GM18873 (cell line): ENCODE results near the gene TMEM97.

Experiments used
- ATAC-seq: cut with Tn5 transposase; IDR thresholded peaks from one replicate; pipeline ENCODE4 v1.9.1; 2021; ENCODE audit warnings: mild to moderate bottlenecking, moderate library complexity, moderate number of reproducible peaks; ENCODE audit not compliant: unreplicated experiment, low FRiP score

Gene TMEM97

GRCh38 chr17:28315846-28316705 lies 2.9 kb upstream of the TMEM97 start:
- ATAC-seq = no peak

GRCh38 chr17:28317099-28317965 lies 1.7 kb upstream of the TMEM97 start:
- ATAC-seq = no peak

GRCh38 chr17:28317966-28318758 lies 838 bp upstream of the TMEM97 start:
- no peak for ATAC-seq

GRCh38 chr17:28319598-28319935 lies 567 bp downstream of the TMEM97 start:
- ATAC-seq = no peak

GRCh38 chr17:28320215-28321061 lies 1.4 kb downstream of the TMEM97 start:
- ATAC-seq = no peak

- ATAC-seq = no peak
Measured at GRCh38 chr17:28324267-28324745, 5.3 kb downstream of the TMEM97 start.

- ATAC-seq = no peak
Measured at GRCh38 chr17:28324781-28325180, 5.8 kb downstream of the TMEM97 start.

- no peak for ATAC-seq
Measured at GRCh38 chr17:28325211-28325610, 6.2 kb downstream of the TMEM97 start.

- no peak for ATAC-seq
Measured at GRCh38 chr17:28326114-28326513, 7.1 kb downstream of the TMEM97 start.

- peak; percentile 62 for ATAC-seq
Measured at GRCh38 chr17:28327031-28327607, 8.1 kb downstream of the TMEM97 start.

- ATAC-seq = no peak
Measured at GRCh38 chr17:28327709-28328108, 8.7 kb downstream of the TMEM97 start.

GRCh38 chr17:28328325-28328724 lies 9.3 kb downstream of the TMEM97 start:
- no peak for ATAC-seq

GRCh38 chr17:28330671-28331070 lies 11.7 kb downstream of the TMEM97 start:
- no peak for ATAC-seq

- no peak for ATAC-seq
Measured at GRCh38 chr17:28331891-28332420, 13.0 kb downstream of the TMEM97 start.

GRCh38 chr17:28333083-28333746 lies 14.2 kb downstream of the TMEM97 start:
- ATAC-seq = no peak

- ATAC-seq = no peak
Measured at GRCh38 chr17:28334171-28334570, 15.2 kb downstream of the TMEM97 start.

GRCh38 chr17:28334666-28335200 lies 15.7 kb downstream of the TMEM97 start:
- ATAC-seq = no peak

GRCh38 chr17:28335201-28335958 lies 16.4 kb downstream of the TMEM97 start, which contains the start of the genes IFT20 and TNFAIP1:
IFT20 (minus strand) TSS chr17:28335472; CDS start chr17:28331985, 3,487 bp downstream.
TNFAIP1 (plus strand) TSS chr17:28335761; CDS start chr17:28339522, 3,761 bp downstream.
- ATAC-seq = peak; percentile 93
